Mononuclear cell (primary cell): ENCODE results near the gene PTPRK. TPM values are rescaled to one million over a fixed set of nuclear protein-coding genes. Genes with fewer than 3 reads are reported as not detected.

Source experiments
- H3K27me3 ChIP-seq: 2 replicates; pipeline ENCODE4 v1.6.0; 2011; ENCODE audit warnings: low read length, control low read depth; ENCODE audit not compliant: insufficient read depth
- H3K4me1 ChIP-seq: 2 replicates; pipeline ENCODE4 v1.5.1; 2011; ENCODE audit warnings: mild to moderate bottlenecking, low read length, control low read depth; ENCODE audit not compliant: insufficient read depth
- H3K4me3 ChIP-seq: 2 replicates; pipeline ENCODE4 v1.5.1; 2011; ENCODE audit warnings: mild to moderate bottlenecking, low read length, moderate library complexity
- H3K9me3 ChIP-seq: 2 replicates; pipeline ENCODE4 v1.5.1; 2011; ENCODE audit warnings: low read depth, mild to moderate bottlenecking, control low read depth, low read length
- total RNA-seq: library from RNA; depleted of rRNA; stranded (reverse); fragments of >200 nt; gene quantifications from one replicate; pipeline ENCODE4 v1.2.3, GENCODE V29; 2012

PTPRK gene
- total RNA-seq, 1 donor, result 3.4 TPM

DNA sequence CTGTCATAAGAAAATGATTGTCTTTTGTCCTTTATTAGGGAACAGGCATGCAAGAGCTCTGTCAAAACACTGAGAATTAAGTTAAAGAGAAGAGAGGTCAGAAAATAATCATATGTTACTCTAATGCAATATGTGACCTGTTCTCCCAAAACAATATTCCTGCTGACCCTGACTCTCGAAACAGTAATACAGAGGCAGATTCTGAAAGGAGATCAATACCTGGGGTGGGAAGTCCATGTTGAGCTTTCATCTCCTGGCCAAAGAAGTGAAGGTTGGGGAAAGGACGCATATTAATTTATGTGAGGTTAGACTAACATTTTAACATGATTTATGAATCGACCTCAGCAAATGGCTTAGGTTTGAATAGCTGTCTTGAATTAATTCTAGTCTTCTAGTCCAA is 243.0 kb downstream of the PTPRK start:
- Histone ChIP-seq H3K27me3 (no peaks in the 10 kb centered on the region), H3K4me3 (no peak overlapping the region), H3K9me3 (no peaks in the 10 kb centered on the region), H3K4me1 (no peaks in the 10 kb centered on the region)

- Histone ChIP-seq H3K4me1 (no peaks in the 10 kb centered on the region), H3K4me3 (no peak overlapping the region), H3K9me3 (no peaks in the 10 kb centered on the region)
These were observed 244.1 kb downstream of the PTPRK start for GRCh38 chr6:128276311-128276710.

GRCh38 chr6:128275681-128276080 is 244.7 kb downstream of the PTPRK start:
- Histone ChIP-seq H3K4me3 (no peak overlapping the region), H3K9me3 (no peaks in the 10 kb centered on the region), H3K4me1 (no peaks in the 10 kb centered on the region), H3K27me3 (no peaks in the 10 kb centered on the region)

More at GRCh38 chr6:128276311-128276710, 244.1 kb downstream of the PTPRK start:
- no peaks in the 10 kb centered on the region for H3K27me3 ChIP-seq

GRCh38 chr6:128275030-128275429 is 245.4 kb downstream of the PTPRK start:
- H3K4me3 ChIP-seq, result no peak overlapping the region

GRCh38 chr6:128271527-128271926 is 248.9 kb downstream of the PTPRK start:
- Histone ChIP-seq H3K4me3 (no peak overlapping the region), H3K9me3 (no peaks in the 10 kb centered on the region), H3K27me3 (no peaks in the 10 kb centered on the region), H3K4me1 (no peaks in the 10 kb centered on the region)

More at GRCh38 chr6:128275030-128275429, 245.4 kb downstream of the PTPRK start:
- Histone ChIP-seq H3K4me1 (no peaks in the 10 kb centered on the region), H3K9me3 (no peaks in the 10 kb centered on the region), H3K27me3 (no peaks in the 10 kb centered on the region)

DNA sequence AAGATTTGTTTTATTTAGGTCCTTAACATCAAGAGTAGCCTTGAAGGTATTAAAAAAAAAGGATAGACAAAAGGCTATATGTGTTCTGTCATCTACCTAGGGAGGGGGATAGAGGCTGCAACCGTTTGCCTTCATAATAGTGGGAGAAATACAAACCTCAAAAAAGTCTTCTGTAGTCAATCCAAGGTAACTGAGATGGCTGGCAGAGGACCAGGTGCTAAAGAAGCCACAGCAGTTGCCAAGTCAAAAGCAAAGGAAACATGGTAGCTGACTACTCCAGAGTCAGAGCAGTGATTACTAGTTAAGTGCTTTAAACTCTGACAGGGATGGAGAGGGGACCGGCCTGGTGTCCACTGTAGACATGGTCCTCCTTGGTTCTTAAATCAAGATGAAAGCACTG is 249.4 kb downstream of the PTPRK start:
- Histone ChIP-seq H3K27me3 (no peaks in the 10 kb centered on the region), H3K4me3 (no peak overlapping the region), H3K4me1 (no peaks in the 10 kb centered on the region), H3K9me3 (no peaks in the 10 kb centered on the region)

DNA sequence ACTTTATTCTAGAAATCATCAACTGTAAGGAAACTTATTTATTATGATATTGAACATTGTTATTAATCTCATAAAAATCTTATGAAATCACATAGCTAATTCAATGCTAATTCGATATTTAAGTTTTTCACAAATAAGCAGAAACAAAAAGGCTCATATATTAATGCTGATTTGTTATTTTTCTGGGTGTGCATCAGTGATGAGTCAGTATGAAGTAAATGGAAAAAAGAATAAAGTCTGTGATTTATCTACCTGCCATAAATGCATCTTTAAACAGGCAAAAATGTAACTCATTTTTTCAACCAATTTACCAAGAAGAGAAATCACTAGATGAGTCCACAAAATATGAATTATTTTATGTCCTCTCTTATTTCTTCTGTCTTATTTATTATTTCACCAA is 253.5 kb downstream of the PTPRK start:
- Histone ChIP-seq H3K4me3 (no peak overlapping the region), H3K27me3 (no peaks in the 10 kb centered on the region), H3K4me1 (no peaks in the 10 kb centered on the region), H3K9me3 (no peaks in the 10 kb centered on the region)

DNA sequence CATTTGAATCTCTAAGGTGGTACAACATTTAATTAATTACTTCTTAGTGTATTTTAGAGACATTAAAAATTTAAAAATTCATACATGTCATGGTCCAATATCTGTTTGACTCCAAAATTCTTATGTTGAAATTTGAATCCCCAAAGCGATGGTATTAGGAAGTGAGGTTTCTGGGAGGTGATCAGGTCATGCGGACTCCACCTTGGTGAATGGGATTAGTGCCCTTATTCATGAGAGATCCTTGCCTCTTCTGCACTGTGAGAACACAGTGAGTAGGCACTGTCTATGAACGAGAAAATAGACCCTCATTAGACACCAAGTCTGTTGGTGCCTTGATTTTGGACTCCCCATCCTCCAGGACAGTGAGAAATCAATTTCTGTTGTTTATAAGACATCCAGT is 254.7 kb downstream of the PTPRK start:
- H3K4me3 ChIP-seq, result no peak overlapping the region
- H3K4me1 ChIP-seq, result no peaks in the 10 kb centered on the region
- no peaks in the 10 kb centered on the region for H3K27me3 ChIP-seq
- H3K9me3 ChIP-seq, result no peaks in the 10 kb centered on the region

DNA sequence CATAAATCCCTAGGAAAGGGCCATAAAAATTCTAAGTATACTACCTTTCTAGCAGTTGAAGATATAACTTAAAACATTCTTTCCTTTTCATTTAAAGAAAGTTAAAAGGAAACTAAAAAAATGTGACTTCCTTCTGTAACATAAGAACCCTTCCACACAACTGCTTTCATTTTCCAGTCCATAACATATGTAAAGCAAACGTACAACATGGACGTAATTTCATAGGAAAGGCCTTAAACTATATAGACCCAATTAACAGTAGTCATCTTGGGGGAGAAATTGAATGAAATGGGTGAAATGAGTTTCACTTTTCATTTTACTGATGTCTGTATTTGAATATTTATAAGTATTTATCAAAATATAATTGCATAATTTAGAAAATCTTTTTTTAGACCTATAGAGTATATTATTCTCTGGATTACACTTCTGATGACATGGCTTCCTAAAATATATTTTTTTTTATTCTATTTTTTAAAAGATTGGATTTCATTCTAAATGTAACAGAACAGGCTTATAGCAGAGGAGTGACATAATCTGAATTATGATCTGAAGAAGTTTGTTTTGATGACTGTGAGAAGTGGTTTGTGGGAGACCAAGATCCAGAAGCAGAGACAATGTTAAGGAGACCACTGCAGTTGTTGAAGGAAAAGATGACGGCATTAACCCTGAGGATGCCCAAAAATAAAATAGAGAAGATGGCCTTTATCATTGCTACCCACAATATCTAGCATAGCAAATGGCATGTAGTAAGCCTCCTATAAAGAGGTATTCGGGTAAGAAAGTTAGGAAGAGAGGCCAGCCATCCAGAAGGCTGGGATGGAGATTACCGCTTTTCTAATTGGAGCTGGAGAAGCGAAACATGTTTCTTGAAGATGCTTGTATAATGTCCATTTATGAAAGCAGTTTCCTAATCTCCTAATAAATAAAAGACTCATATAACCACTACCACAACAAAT is 260.4 kb downstream of the PTPRK start:
- Histone ChIP-seq H3K27me3 (no peaks in the 10 kb centered on the region), H3K4me1 (peaks cover 6% of the 10 kb centered on the region), H3K9me3 (no peaks in the 10 kb centered on the region), H3K4me3 (no peak overlapping the region)

- H3K4me3 ChIP-seq, result no peak overlapping the region
- peaks cover 6% of the 10 kb centered on the region for H3K4me1 ChIP-seq
- no peaks in the 10 kb centered on the region for H3K27me3 ChIP-seq
- H3K9me3 ChIP-seq, result no peaks in the 10 kb centered on the region
These were observed 261.2 kb downstream of the PTPRK start for GRCh38 chr6:128259029-128259724.

- H3K9me3 ChIP-seq, result no peaks in the 10 kb centered on the region
- H3K27me3 ChIP-seq, result no peaks in the 10 kb centered on the region
- H3K4me3 ChIP-seq, result no peak overlapping the region
- H3K4me1 ChIP-seq, result peaks cover 6% of the 10 kb centered on the region
These were observed 264.3 kb downstream of the PTPRK start for GRCh38 chr6:128256095-128256494.

GRCh38 chr6:128252341-128253176 is 267.8 kb downstream of the PTPRK start:
- no peaks in the 10 kb centered on the region for H3K4me1 ChIP-seq
- no peak overlapping the region for H3K4me3 ChIP-seq
- H3K27me3 ChIP-seq, result no peaks in the 10 kb centered on the region
- H3K9me3 ChIP-seq, result no peaks in the 10 kb centered on the region

- Histone ChIP-seq H3K27me3 (no peaks in the 10 kb centered on the region), H3K4me3 (no peak overlapping the region), H3K9me3 (no peaks in the 10 kb centered on the region), H3K4me1 (no peaks in the 10 kb centered on the region)
These were observed 268.7 kb downstream of the PTPRK start for GRCh38 chr6:128251445-128252340.
